Activated naive CD4-positive, alpha-beta T cell treated with anti-CD3 and anti-CD28 coated beads, Interleukin-2, amount 10 ng/mL, durations not matched to agents 7 days and 5 days (primary cell): Measurements from ENCODE around the gene BTLA.
"Not testable (repeated sequence)": the region's sequence is repeated elsewhere in the genome, so short reads cannot be mapped to it uniquely, and the experiment has no call there.

ENCODE experiments used
- CTCF ChIA-PET: fragments of 350-600 bp; sonication (Branson Sonifier 250); formaldehyde crosslinking; loops from one replicate; lab custom pipeline; 2021; ENCODE audit warnings: antibody characterized with exemption; lab: Charles Lee
- DNase-seq: peaks from one replicate; pipeline ENCODE4 v3.0.0-alpha.2; 2020
- H3K27ac Mint-ChIP-seq: one replicate; pipeline ENCODE4 v1.8.0; 2021; ENCODE audit warnings: mild to moderate bottlenecking, moderate library complexity, mixed read lengths
- H3K27me3 Mint-ChIP-seq: one replicate; pipeline ENCODE4 v1.8.0; 2021; ENCODE audit warnings: mild to moderate bottlenecking, mixed read lengths
- H3K36me3 Mint-ChIP-seq: one replicate; pipeline ENCODE4 v1.8.0; 2021; ENCODE audit warnings: mixed read lengths
- H3K4me1 Mint-ChIP-seq: one replicate; pipeline ENCODE4 v1.8.0; 2021; ENCODE audit warnings: mixed read lengths
- H3K4me3 Mint-ChIP-seq: one replicate; pipeline ENCODE4 v1.8.0; 2021; ENCODE audit warnings: mild to moderate bottlenecking, moderate library complexity, mixed read lengths
- H3K9me3 Mint-ChIP-seq: one replicate; pipeline ENCODE4 v1.8.0; 2021; ENCODE audit warnings: mixed read lengths

BTLA gene

DNA sequence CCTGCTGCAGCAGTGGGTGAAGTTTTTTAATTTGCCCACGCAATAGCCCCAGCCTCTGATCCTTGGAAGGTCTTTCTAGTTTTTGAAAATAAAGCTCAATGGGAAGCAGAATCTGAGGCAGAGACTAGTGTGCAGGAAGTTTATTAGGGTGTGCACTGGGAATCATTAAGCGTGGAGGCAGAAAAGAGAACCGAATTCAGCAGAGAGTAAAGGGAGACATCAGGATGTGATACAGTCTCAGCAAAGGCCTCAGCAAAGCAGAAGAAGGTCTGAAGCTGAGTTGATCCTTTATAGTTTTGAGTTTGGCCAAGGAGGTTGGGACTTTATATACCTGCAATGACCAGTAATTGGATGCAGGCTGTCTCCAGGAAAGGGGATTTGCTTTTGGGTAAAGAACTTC, 4.9 kb upstream of the BTLA start:
- H3K4me3 Mint-ChIP-seq = no peak overlapping the region
- H3K36me3 Mint-ChIP-seq = peaks cover 7% of the 10 kb centered on the region
- H3K4me1 Mint-ChIP-seq = peaks cover 41% of the 10 kb centered on the region
- CTCF ChIA-PET = interaction anchor here (1.0 to 1.4 kb wide), 2 partner anchors 10 to 17 kb away, joined by 3 to 6 read pairs; no protein-coding TSS in a partner anchor
- peaks cover 3% of the 10 kb centered on the region for H3K9me3 Mint-ChIP-seq
- no peak overlapping the region for H3K27ac Mint-ChIP-seq
- no peak for DNase-seq
- no peaks in the 10 kb centered on the region for H3K27me3 Mint-ChIP-seq

DNA sequence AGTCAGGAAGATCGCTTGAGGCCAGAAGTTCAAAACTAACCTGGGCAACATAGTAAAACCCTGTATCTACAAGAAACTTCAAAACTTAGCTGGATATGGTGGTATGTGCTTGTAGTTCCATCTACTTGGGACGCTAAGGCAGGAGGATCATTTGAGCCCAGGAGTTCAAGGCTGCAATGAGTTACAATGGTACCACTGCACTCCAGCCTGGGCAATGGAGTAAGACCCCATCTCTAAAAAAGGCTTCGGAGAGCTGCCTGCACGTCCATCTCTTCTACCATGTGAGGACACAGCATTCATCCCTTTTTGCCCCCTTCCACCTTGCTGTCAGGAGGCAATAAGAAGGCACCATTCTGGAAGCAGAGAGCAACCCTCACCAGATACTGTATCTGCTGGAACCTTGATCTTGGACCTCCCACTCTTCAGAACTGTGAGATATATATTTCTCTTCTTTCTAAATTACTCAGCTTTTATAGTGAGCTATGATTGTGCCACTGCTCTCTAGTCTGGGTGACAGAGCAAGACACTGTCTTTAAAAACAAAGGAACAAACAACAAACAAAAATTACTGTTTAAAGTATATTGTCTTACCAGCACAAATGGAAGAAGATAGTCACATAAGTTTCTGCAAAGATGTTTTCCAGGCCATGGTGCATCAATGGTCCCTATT, 4.2 kb upstream of the BTLA start:
- no peak for DNase-seq
- CTCF ChIA-PET = interaction anchor here (0.6 to 1.4 kb wide), 3 partner anchors 11 to 176 kb away, joined by 3 to 6 read pairs (median 3); no protein-coding TSS in a partner anchor
- Mint-ChIP-seq H3K36me3 (peaks cover 7% of the 10 kb centered on the region), H3K4me1 (peaks cover 38% of the 10 kb centered on the region), H3K9me3 (peaks cover 3% of the 10 kb centered on the region), H3K27me3 (no peaks in the 10 kb centered on the region), H3K4me3 (no peak overlapping the region), H3K27ac (no peak overlapping the region)

DNA sequence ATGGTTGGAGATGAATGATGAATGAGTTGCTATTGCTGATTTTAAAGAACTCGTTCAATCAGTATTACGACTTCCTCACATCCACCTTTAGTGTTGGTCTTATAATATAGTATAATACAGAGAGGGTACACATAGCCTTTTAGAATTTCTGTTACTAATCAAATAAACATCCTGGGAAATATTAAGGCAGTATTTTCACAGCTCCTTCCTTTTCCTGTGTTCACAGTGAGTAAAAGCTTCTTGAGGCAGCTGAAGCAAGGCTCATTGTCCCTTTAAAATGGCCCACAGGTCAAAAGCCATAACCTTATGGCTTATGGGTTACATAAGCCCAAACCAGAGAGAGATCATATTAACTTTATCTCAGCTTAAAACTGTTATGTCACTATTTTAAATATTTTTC, 1.3 kb upstream of the BTLA start:
- Mint-ChIP-seq H3K4me3 (peak overlapping the region; percentile 100), H3K4me1 (peaks cover 35% of the 10 kb centered on the region), H3K27me3 (no peaks in the 10 kb centered on the region), H3K27ac (peak overlapping the region; percentile 37), H3K36me3 (peaks cover 26% of the 10 kb centered on the region), H3K9me3 (no peaks in the 10 kb centered on the region)
- no peak for DNase-seq
- CTCF ChIA-PET = interaction anchor here (0.6 to 3.9 kb wide), 6 partner anchors 8 to 389 kb away, joined by 3 to 15 read pairs (median 3); partner anchors contain the start of gene CD200

DNA sequence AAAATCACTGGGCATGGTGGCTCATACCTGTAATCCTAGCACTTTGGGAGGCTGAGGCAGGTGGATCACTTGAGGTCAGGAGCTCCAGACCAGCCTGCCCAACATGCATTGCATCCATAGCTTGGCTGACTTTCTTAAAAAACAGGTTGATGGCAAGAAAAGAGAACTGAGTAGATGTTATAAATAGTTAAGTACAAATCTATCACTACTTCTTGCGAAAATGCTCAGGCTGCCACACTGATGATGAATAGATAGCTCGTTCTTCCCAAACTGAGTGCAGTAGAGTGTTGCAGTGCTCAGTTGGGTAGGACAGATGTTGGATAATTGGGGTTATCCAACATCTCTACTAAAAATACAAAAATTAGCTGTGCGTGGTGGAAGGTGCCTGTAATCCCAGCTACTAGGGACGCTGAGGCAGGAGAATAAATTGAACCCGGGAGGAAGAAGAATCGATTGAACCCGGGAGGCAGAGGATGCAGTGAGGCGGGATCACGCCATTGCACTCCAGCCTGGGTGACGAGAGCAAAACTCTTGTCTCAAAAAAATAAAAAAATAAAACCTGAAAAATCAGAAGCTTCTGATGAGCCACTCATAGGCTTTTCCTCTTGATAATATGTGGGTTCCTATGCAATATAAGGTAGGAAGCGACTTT, 1.2 kb downstream of the BTLA start:
- peak overlapping the region; percentile 94 for H3K27ac Mint-ChIP-seq
- CTCF ChIA-PET = interaction anchor here (1.1 to 3.9 kb wide), 7 partner anchors 16 to 360 kb away, joined by 3 to 18 read pairs (median 6); partner anchors contain the start of gene CD200
- H3K27me3 Mint-ChIP-seq = no peaks in the 10 kb centered on the region
- peaks cover 51% of the 10 kb centered on the region for H3K36me3 Mint-ChIP-seq
- H3K9me3 Mint-ChIP-seq = peaks cover 5% of the 10 kb centered on the region
- H3K4me1 Mint-ChIP-seq = peaks cover 56% of the 10 kb centered on the region
- peak overlapping the region; percentile 100 for H3K4me3 Mint-ChIP-seq
- no peak for DNase-seq

DNA sequence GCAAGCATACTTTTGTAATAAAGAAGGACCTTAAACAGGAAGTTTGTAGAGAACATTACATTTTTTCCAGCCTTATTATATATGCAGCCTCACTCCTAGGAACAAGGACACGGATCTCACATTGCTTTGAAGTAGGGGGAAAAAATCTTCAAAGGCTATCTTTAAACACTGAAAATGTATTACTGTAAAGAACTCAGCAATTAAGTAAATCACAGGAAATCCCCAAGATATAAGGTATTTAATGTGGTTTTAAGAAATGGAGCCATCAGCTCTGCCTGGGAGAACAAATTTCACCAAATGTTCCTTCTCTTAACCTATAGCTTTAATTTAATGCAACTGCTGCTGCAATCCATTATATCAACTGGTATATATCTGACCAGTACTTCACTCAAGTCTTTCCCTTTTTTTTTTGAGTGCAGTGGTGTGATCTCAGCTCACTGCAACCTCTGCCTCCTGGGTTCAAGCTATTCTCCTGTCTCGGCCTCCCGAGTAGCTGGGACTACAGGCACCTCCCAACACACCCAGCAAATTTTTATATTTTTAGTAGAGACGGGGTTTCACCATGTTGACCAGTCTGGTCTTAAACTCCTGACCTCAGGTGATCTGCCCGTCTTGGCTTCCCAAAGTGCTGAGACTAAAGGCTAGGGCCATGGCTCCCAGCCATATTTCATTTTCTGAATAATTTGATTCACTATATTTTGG, 2.8 kb downstream of the BTLA start:
- H3K4me1 Mint-ChIP-seq = peaks cover 69% of the 10 kb centered on the region
- CTCF ChIA-PET = interaction anchor here (0.6 to 3.9 kb wide), 4 partner anchors 17 to 359 kb away, joined by 3 to 18 read pairs (median 4); no protein-coding TSS in a partner anchor
- peak overlapping the region; percentile 100 for H3K4me3 Mint-ChIP-seq
- peaks cover 64% of the 10 kb centered on the region for H3K36me3 Mint-ChIP-seq
- H3K27me3 Mint-ChIP-seq = no peaks in the 10 kb centered on the region
- DNase-seq = no peak
- peak overlapping the region; percentile 85 for H3K27ac Mint-ChIP-seq
- peaks cover 9% of the 10 kb centered on the region for H3K9me3 Mint-ChIP-seq

DNA sequence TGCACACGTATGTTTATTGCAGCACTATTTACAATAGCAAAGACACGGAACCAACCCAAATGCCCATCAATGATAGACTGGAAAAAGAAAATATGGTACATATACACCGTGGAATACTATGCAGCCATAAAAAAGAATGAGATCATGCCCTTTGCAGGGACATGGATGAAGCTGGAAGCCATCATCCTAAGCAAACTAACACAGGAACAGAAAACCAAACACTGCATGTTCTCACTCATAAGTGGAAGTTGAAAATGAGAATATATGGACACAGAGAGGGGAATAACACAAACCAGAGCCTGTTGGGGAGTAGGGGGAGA, 4.9 kb downstream of the BTLA start:
- not testable (repeated sequence) for H3K9me3 Mint-ChIP-seq, DNase-seq, H3K27me3 Mint-ChIP-seq
- CTCF ChIA-PET = interaction anchor here (0.5 kb wide), 1 partner anchor 1181 kb away, joined by 3 read pairs; no protein-coding TSS in a partner anchor
- Mint-ChIP-seq H3K4me1 (peaks cover 72% of the 10 kb centered on the region), H3K36me3 (peaks cover 76% of the 10 kb centered on the region), H3K4me3 (peak overlapping the region; percentile 58), H3K27ac (peak overlapping the region; percentile 64)

DNA sequence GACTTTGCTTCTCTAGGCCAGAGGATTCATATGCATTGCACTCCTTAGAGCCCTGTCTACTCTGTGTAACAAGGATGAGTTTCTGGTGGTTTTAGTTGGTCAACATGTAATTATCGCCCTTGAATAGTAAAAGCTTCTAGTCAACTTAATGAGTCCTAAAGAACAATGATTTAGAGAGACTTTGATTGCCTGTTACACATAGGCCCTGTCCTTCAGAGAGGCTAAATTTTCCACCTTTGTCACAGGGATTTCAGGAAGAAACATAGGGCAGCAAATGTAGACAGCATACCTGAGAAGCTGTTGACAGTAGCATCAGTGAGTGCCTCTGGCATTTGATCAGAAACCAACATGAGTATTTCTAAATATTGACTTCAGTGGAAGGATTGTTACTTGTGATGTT, 7.1 kb downstream of the BTLA start:
- DNase-seq = no peak
- Mint-ChIP-seq H3K27me3 (no peaks in the 10 kb centered on the region), H3K36me3 (peaks cover 84% of the 10 kb centered on the region), H3K4me3 (peak overlapping the region; percentile 26), H3K9me3 (peaks cover 9% of the 10 kb centered on the region), H3K4me1 (peaks cover 88% of the 10 kb centered on the region), H3K27ac (peak overlapping the region; percentile 35)
- CTCF ChIA-PET = no interaction called here

DNA sequence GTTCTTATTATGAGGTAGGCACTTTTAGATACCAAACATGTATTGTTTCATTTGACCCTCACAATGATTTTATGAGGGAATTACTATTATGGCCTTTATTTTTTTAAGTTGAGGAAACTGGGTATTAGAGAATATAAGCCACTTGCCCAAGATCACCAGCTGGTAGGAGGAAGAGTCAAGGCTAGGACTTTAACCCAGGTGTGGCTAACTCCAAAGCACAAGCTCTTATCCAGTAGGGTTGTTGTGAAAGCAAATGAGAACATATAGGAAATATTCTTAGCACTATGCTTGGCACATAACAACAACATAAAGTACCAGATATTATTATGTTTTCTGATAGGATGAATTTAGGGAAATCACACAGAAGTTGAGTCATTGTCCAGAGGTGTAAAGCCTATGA, 7.9 kb downstream of the BTLA start:
- peaks cover 84% of the 10 kb centered on the region for H3K36me3 Mint-ChIP-seq
- no peak for DNase-seq
- no peaks in the 10 kb centered on the region for H3K27me3 Mint-ChIP-seq
- peak overlapping the region; percentile 29 for H3K4me3 Mint-ChIP-seq
- peaks cover 9% of the 10 kb centered on the region for H3K9me3 Mint-ChIP-seq
- CTCF ChIA-PET = no interaction called here
- peak overlapping the region; percentile 62 for H3K27ac Mint-ChIP-seq
- H3K4me1 Mint-ChIP-seq = peaks cover 89% of the 10 kb centered on the region

DNA sequence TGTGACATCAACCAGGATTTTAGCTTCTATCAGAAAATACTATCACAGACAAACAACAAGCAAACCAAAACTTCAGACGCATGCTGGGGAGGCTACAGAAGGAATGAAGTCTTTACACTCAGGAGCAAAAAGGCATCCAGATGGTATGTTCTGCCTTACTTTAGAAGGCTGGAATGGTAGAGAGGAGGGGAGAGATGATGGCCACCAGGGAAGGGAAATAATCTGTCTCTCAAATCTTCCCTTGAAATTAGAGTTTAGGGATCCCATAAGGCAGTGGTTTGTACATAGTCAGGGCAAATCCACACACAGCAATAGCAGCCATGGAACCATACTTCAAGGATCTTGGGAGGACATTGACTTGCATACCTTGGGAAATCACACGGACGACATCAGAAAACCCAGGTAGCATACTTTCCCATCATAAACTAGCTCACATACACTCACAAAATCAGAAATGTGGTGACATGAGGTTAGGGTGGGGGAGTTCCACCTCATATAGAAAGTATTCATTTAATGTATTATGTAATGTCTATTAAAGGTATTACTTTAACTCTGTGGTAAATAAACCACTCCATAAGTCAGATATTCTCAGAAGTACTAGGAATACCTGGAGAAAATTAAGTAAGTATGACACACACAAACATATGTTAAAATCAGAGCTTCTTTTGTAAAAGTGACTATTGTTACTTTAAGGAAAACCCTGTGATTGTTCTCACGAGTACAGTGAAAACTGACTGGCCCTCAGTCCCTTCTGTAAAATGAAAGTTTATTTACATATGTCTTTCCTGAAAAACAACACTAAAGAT, 9.4 kb downstream of the BTLA start:
- no peak for DNase-seq
- no peaks in the 10 kb centered on the region for H3K27me3 Mint-ChIP-seq
- peaks cover 80% of the 10 kb centered on the region for H3K4me1 Mint-ChIP-seq
- H3K36me3 Mint-ChIP-seq = peaks cover 80% of the 10 kb centered on the region
- H3K27ac Mint-ChIP-seq = peak overlapping the region; percentile 83
- peaks cover 9% of the 10 kb centered on the region for H3K9me3 Mint-ChIP-seq
- CTCF ChIA-PET = interaction anchor here (1.0 to 1.1 kb wide), 2 partner anchors 157 to 197 kb away, joined by 3 read pairs; partner anchors contain the start of genes CD200 and SLC9C1
- peak overlapping the region; percentile 38 for H3K4me3 Mint-ChIP-seq

DNA sequence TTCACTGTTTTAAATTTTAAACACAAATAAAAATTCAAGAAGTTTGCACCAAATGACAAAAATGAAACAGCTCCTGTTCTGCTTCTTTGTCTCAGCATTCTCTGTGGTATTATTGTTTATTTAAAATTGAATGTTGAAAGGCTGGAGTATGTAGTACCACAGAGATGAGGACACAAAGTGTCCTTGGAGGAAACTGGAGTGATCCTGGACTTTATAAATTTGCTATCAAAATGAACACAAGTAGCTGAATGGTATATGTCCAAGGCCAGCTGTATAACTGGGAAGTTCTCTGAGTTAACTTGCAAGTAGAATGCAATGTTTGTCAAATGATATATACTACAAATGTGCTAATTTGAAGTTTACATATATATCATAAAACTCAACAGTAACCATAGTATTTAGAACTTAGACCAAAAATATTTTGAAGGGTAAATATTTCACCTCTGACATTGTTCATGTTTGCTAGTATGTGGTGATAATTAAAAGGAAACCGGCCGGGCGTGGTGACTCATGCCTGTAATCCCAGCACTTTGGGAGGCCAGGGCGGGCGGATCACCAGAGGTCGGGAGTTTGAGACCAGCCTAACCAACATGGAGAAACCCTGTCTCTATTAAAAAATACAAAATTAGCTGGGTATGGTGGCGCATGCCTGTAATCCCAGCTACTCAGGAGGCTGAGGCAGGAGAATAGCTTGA, 12.3 kb downstream of the BTLA start:
- Mint-ChIP-seq H3K4me1 (peaks cover 79% of the 10 kb centered on the region), H3K36me3 (peaks cover 72% of the 10 kb centered on the region), H3K27me3 (no peaks in the 10 kb centered on the region), H3K9me3 (peaks cover 1% of the 10 kb centered on the region), H3K4me3 (no peak overlapping the region), H3K27ac (no peak overlapping the region)
- DNase-seq = no peak
- CTCF ChIA-PET = interaction anchor here (1.0 kb wide), 1 partner anchor 22 kb away, joined by 3 read pairs; no protein-coding TSS in a partner anchor

DNA sequence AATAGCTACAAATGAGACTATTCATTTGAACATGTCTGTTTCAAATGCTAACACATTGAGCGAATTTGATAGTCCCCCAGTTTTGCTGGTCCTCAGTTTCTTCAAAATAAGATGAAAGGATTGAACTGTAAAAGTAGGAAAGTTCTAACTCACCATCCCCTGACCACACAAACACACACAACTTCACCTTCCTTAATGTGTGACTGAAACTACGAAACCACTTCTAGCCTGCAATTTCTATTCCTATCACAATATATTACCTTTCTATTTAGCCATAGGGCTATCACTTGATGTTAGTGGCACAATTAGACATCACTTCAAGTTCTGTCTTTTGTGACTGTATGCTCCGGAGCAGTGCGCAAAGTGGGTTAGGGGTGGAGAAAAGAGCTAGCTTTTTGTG, 14.9 kb downstream of the BTLA start:
- no peaks in the 10 kb centered on the region for H3K27me3 Mint-ChIP-seq
- H3K27ac Mint-ChIP-seq = no peak overlapping the region
- CTCF ChIA-PET = interaction anchor here (1.2 to 1.4 kb wide), 2 partner anchors 17 to 191 kb away, joined by 3 to 7 read pairs; partner anchors contain the start of gene SLC9C1
- peaks cover 76% of the 10 kb centered on the region for H3K36me3 Mint-ChIP-seq
- DNase-seq = no peak
- peaks cover 5% of the 10 kb centered on the region for H3K9me3 Mint-ChIP-seq
- H3K4me3 Mint-ChIP-seq = no peak overlapping the region
- H3K4me1 Mint-ChIP-seq = peaks cover 80% of the 10 kb centered on the region

DNA sequence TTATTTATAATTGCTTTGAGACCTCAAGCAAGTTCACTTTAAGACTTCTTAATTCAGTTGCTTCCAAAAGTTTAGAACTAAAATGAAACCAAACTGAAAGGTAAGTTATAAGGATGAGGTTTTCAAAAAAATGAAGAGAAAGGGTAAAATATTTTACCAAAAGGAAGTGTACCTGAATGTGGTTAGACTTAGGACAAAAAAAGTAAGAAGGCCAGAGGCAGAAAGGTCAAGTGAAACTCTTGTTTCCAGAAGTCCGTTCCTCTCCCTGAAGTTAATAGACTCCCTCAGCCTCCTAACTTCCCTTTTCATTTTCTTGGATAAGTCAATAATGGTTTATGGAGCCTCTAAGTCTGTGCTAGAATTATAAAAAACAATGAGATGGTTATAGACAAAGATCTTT, 16.6 kb downstream of the BTLA start:
- CTCF ChIA-PET = no interaction called here
- Mint-ChIP-seq H3K27ac (peak overlapping the region; percentile 86), H3K36me3 (peaks cover 78% of the 10 kb centered on the region), H3K4me1 (peaks cover 74% of the 10 kb centered on the region), H3K27me3 (no peaks in the 10 kb centered on the region), H3K9me3 (peaks cover 5% of the 10 kb centered on the region), H3K4me3 (peak overlapping the region; percentile 35)
- DNase-seq = no peak

DNA sequence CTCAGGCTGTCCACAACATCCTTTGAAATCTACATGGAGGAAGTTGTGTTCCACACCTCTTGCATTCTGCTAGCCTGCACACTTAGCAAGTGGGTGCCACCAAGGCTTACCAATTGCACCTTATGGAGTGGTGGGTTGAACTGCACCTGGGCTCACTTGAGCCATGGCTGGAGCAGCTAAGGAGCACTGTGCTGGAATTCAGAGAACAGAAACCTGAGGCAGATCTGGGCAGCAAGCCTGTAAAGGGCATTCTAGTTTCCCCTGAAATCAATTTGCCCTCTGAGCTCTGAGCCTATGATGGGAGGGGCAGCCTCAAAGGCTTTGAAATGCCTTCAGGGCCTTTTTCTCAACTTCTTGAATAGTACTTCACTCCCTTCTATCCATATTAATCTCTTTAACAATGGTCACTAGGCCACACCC, 18.0 kb downstream of the BTLA start:
- Mint-ChIP-seq H3K4me3 (no peak overlapping the region), H3K9me3 (peaks cover 5% of the 10 kb centered on the region), H3K36me3 (peaks cover 81% of the 10 kb centered on the region), H3K27ac (no peak overlapping the region), H3K27me3 (no peaks in the 10 kb centered on the region), H3K4me1 (peaks cover 68% of the 10 kb centered on the region)
- no peak for DNase-seq
- CTCF ChIA-PET = no interaction called here
